Stimulated activated CD8-positive, alpha-beta memory T cell treated with anti-CD3 and anti-CD28 coated beads, Interleukin-2, amount 100 ng/mL, for 48 hours (primary cell): Measurements from ENCODE around the gene TMEM179B.
A peak's percentile ranks its signal among the peaks of the same experiment; 100 is the strongest.
"Not testable (repeated sequence)": the region's sequence is repeated elsewhere in the genome, so short reads cannot be mapped to it uniquely, and the experiment has no call there.

Source experiments
- DNase-seq, 2 donors: peaks; one replicate each; pipeline ENCODE4 v3.0.0-alpha.2; 2020; ENCODE audit warnings: low read depth in 2 of 2

The TMEM179B gene, protein sequence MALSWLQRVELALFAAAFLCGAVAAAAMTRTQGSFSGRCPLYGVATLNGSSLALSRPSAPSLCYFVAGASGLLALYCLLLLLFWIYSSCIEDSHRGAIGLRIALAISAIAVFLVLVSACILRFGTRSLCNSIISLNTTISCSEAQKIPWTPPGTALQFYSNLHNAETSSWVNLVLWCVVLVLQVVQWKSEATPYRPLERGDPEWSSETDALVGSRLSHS

DNA sequence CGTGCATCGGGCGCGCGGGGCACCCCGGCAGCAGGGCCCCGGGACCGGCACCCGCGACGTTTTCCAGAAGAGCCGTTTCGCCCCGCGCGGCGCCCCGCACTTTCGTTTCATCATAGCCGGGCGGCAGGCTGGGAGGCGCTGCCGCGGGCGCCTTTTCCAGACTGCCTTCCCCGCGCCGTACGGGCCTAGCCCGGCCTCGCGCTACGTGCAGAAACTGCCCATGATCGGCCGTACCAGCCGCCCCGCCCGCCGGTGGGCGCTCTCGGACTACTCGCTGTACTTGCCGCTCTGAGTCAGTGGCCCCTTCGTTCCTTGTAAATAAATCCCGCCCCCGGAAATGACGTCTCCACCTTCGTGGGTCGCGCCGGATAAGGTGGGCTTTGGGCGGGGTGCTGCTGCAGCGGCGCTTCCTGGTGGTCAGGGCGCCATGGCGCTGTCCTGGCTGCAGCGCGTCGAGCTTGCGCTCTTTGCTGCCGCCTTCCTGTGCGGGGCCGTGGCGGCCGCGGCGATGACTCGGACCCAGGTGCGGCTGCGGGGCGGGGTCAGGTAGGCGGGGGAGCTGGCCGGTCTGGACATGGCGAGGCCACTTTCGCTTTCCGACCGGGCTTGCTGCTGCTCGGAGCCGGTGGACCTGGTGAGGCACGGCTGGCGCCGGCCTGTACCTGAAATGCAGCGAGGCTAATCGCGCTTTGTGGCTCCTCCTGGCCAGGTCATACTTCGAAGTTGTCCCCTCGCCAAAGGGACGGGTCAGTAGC lies at the start of gene TMEM179B:
TMEM179B (plus strand) TSS at position 398 of the 755 bp plus-strand sequence; CDS start at position 428, 30 bp downstream.
- peak; percentile 97 to 99 for DNase-seq

DNA sequence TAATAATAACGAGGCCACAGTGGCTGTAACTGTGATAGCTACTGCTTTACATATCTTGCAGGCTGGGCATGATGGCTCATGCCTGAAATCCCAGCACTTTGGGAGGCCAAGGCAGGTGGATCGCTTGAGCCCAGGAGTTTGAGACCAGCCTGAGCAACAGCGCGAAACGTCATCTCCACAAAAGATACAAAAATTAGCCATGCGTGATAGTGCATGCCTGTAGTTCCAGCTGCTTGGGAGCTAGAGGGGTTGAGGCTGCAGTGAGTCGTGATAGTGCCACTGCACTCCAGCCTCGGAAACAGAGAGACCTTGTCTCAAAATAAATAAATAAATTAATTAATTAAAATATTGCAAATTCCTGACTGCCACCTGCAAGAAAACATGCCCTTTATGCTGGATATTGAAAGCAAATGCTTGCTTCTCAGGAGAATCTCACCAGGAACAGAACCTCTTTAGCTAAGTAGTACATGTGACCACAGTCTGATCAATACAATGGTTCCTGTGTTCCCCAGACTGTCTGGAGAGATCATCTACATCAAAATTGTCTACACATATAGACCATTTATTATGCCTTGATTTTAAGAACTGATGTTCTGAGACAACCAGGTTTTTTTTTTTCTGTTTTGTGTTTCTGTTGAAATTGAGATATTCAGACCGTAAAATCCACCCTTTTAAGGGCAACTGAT lies 39.6 kb upstream of the TMEM179B start:
- no peak for DNase-seq

DNA sequence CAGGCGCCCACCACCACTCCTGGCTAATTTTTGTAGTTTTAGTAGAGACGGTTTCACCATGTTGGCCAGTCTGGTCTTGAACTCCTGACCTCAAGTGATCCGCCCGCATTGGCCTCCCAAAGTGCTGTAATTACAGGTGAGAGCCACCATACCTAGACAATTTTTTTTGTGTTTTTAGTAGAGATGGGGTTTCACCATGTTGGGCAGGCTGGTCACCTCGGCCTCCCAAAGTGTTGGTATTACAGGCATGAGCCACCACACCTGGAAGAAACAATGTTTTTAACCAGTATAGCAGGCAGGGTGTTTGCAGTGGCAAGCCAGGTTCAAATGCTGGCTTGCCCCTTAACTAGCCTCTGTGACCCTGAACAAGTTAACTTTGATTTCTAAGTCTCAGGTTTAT lies 37.3 kb upstream of the TMEM179B start:
- not testable (repeated sequence) for DNase-seq

DNA sequence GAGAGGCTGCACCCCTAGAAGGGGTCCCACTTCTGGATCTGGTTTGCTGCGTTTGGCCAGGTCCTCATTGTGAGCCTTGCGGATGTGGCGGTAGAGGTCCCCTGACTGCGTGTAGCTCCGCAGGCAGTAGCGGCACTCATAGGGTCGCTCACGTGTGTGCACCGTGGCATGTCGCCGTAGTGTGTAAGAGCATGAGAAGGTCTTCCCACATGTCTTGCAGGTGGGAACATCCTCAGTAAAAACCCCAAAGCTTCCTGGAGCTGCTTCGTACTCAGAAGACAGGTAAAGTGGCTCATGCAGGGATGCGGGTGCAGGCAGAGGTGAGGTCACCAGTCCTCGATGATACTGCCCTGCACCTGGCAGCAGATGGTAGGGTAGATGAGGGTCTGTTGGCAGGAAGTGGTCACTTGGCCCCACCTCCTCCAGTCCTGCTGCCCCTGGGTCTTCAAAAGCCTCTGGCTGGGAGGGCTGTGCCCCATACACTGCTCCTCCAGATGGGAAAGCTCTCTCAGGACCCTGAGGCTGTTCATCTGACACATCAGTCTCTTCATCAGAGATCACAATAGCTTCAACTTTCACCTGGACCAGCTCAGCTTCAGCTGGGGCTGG lies 34.9 kb upstream of the TMEM179B start:
- no peak for DNase-seq

DNA sequence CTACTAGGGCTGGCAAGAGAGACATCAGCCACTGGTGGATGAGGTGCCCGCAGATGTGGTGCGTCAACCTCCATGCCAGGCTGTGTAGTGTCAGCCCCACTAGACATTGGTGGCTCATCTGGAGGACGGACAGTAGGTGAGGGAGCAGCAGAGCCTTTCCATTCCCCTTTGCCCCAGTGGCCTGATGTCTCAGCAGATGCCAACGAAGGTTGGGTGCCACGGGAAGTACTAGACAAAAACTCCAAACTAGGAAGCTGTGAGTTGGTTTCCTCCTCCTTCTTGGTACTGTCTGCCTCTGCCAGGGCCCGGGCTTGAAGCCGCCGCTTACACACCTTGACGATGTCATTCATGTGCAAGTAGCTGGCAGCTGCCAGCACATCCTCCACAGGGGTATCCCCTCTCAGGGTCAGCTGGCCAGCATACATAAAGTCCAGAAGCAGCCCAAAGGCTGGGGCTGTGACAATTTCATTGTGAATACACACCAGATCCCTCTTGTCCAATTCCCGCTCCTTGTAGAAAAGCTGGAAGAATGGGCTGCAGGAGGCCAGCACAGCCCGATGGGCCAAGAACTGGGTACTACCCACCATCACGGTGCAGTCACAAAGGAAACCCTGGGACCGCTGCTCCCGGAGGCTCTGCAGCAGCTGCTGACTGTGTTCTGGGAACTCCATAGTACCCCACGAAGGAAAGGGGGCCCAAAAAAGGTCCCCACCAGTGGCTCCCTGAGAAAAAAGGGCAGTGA lies 34.0 kb upstream of the TMEM179B start:
- no peak for DNase-seq

DNA sequence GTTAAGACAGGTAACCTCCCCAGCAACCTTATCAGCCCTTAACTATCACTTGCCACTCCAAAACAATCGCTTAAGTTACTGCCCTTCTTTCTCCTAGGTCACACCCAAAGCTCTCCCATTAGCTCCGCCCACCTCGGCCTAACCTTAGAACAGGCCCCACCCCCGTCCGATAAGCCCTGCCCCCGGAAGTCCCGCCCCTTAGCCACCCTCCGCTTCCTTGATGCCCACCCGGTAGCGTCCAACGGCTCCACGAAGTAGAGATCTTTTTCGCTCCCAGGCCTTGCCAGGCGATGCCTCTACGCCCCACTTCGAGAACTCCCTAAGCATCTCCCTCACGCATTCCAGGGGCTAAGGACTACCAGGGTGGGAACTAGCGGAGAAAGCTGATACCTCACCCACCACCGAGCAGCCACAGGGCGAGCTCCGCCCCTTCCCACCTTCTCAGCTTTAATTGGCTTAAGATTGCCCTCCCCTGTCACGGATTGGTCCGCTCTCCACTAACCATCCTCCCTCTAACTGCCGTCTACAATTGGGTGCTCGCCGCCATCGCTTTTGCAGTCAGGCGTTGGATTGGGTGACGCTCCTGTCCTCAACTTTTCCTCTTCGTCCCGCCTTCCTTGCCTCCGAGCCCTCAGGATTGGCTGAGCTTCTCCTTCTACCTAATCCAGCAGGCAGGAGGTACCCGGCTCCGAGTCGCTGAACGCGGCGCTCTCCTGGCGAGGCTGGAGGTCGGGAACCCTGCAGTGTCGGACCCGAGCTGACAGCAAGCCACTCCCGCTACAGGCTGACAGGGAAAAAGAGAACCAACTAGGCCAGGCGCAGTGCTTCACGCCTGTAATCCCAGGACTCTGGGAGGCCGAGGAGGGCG lies 33.2 kb upstream of the TMEM179B start, which contains the start of gene ZBTB3:
ZBTB3 (minus strand) TSS at position 425 of the 868 bp plus-strand sequence. CDS start 496 bp downstream, outside the sequence.
- peak; percentile 92 to 96 for DNase-seq

DNA sequence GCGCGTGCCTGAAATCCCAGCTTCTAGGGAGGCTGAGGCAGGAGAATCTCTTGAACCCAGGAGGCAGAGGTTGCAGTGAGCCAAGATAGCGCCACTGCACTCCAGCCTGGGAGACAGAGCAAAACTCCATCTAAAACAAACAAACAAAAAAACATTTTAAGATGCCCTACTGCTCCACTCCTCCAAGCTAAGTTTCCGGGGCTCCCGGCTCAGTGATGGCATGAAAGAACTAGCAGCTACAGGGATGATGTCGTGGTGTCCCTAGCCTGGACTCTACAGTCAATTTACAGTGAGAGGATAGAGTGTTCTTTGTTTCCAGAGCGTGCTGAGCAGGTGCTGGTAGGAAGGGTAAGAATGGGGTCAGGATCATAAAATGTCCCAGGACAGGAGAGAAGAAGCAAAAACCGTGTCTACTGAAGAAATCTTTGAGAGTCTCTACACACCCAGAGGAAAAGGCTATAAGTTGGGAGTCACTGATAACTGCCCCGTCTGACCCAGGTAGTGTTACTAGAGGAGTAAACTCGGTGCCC lies 32.1 kb upstream of the TMEM179B start:
- DNase-seq = no peak

DNA sequence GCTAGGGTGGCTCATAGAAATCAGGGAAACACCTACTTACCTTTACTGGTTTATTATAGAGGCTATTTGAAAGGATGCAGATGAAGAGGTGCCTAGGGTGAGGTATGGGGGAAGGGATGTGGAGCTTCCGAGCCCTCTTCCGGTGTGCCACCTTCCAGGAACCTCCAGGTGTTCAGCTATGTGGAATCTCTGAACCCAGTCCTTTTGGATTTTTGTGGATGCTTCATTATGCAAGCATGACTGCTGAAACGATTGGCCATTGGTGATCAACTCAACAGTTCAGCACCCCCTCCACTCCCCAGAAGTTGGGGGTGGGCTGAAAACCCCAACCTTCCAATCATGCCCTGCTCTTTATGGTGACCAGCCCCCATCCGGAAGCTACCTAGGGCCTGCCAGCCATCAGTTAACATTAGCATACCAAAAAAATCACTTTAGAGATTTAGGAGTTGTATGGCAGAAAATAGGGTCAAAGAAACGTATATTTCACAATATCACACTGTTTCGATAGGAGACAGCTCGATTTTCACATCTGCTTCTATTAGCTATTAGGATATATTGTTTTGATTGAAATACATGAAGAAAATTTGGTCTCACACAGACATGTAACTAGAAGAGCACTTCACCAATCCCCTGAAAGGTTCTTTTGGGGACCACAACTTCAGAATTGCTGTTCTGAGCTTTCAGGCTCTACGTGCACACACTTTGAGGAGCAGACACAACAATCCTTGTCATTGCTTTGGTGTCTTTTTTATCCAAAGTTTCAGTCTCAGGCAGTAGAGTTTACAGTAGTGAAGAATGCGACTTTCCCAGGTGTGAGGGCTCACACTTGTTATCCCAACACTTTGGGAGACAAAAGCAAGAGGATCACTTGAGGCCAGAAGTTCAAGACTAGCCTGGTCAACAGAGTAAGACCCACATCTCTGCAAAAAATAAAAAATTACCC lies 29.1 kb upstream of the TMEM179B start:
- no peak for DNase-seq

DNA sequence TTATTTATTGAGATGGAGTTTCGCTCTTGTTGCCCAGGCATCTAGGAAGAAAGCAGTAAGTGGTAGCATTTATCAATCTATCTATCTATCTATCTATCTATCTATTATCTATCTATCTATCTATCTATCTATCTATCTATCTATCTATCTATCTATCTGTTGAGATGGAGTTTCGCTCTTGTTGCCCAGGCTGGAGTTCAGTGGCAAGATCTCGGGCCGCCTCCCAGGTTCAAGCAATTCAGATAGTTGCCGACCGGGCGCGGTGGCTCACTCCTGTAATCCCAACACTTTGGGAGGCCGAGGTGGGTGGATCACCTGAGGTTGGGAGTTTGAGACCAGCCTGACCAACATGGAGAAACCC lies 26.4 kb upstream of the TMEM179B start:
- not testable (repeated sequence) for DNase-seq

DNA sequence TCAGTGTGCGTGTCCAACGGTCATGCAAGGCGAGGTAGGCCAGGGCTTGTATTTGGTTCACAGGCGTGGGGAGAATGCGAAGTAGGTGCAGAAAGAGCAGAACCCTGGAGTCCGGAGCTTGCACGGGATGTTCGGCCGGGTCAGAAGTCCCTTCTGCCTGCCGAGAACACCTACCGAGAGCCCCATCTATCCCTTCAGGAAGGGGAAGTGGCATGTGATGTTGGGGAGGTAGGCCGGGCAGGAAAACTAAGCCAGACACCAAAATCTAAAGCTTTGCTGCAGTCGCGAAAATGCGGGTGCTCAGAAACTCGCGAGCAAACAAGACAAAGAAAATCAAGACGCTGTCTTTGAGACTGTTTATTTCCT lies 16.4 kb upstream of the TMEM179B start:
- no peak for DNase-seq

DNA sequence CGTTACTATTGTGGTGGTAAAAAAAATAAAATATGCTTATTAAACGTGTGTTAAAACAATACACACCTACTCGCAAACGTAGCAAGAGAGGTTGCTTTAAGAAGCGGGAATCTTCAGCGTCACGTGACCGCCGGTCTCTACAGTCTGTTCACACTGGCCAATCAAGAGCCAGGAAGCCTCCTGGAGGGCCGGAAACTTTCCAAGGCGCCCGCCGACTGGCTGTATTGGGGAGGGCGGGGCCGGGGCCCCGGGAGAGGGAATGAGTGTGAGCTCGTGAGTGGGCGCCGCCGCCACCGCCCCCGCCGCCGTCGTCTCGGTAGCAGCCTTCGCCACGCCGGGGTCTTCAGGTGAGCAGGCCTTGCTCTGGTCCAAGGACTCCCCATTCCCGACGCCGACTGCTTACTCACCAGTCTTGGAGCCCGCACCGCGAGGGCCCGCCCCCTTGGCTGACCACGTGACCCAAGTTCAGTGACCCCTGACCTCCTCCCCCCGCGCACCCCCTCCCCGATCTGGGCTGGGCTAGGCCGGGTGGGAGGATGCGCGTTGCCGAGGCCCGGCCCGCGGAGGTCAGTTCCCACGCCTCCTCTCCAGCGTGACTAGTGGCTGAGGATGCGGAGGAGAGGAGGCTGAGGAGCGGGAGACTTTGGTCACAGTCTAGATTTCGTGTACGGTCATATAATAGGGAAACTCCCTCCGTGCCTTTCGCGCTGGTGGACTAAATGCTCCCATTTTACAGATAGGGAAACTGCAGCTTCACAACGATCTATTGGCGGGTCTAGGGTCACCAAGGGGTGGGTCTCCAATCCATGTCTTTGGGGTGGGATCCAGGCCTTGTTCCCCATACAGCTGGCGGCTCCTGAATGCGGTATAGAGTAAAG lies 15.8 kb upstream of the TMEM179B start, which contains the start of gene TAF6L:
TAF6L (plus strand) TSS at position 253 of the 878 bp plus-strand sequence. CDS start 4,388 bp downstream, outside the sequence.
- peak; percentile 95 for DNase-seq

DNA sequence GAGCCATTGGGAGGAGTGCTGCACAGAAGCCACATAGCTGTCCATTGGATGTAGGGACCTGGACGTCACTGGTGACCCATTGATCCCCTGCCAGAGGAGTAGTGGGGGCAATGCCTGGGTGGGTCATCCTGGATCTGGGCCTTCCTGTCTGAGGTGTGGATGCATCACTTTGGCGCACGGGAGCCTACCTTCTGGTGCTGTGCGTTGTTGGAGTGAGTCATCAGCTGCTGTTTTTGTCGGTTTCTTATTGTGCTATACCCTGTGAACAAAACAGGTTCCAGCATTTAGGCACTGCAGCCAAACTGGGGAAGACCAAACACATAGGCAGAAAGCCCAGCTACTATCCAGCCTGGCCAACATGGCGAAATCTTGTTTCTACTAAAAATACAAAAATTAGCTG lies 12.8 kb upstream of the TMEM179B start:
- DNase-seq = no peak

DNA sequence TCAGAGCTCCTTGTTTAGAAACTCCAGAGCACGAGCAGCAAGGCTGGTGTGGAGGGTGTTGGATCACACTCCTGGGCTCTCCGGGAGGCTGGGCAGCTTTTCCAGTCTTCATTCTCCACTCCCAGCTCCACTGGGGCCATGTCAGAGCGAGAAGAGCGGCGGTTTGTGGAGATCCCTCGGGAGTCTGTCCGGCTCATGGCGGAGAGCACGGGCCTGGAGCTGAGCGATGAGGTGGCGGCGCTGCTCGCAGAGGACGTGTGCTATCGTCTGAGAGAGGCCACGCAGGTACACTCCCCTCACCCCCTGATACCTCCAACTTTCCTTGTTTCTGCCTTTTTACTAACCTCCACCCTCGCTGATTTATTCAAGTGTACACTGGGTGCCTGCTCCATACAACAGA lies 11.6 kb upstream of the TMEM179B start:
- DNase-seq = no peak

DNA sequence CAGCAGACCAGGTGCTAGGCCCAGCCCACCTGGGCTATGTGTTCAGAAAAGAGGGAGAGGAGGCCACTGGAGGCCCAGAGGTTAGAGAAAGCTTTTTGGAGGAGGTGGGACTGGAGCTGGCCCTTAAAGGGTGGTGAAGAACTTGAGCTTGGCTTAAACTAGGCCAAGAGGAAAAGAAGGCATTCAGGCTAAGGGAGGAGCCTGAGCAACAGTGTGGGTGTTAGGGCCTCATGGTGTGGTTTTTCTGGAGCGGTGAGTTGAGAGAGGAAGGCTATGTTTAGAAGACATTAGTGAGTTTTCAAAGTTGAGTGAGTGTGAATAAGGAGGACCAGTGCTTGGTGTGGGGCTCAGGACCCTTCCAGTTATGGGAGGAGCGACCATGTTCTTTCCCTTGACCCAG lies 9.8 kb upstream of the TMEM179B start:
- DNase-seq = no peak

DNA sequence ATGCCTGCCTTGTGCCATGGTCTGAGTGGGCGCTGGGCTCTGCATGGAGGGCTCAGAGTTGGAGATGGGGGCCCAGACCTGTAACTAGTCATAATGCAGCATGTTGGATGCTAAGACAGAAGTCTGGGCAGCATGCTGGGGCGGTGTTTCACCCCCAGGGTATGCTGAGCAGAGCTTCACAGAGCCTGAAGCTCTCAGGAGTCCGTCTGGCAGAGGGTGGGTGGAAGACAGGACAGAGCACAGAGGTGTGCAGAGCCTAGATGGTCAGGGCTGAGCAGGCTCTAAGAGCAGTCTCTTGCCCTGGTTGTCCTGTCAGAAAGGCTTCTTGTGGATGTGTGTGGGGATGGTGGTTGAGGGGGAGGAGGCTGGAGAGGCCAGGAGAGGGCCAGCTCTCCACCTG lies 8.8 kb upstream of the TMEM179B start:
- no peak for DNase-seq

DNA sequence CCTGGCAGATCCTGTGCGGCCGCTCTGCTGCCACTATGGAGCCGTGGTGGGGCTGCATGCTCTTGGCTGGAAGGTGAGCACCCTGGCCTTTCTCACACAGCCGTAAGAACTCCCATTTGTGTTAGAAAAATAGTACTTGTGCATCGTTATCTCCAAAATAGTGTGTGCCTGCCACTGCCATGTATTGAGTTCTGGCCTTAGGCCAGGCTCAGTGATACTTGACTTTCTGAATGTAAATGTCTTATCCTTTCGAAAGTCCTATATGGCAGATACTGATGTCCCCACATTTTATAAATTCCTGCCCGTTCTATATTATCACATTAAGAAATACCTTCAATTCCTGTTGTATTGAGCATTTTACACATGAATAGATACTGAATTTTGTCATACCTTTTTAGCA lies 4.4 kb upstream of the TMEM179B start:
- DNase-seq = no peak

DNA sequence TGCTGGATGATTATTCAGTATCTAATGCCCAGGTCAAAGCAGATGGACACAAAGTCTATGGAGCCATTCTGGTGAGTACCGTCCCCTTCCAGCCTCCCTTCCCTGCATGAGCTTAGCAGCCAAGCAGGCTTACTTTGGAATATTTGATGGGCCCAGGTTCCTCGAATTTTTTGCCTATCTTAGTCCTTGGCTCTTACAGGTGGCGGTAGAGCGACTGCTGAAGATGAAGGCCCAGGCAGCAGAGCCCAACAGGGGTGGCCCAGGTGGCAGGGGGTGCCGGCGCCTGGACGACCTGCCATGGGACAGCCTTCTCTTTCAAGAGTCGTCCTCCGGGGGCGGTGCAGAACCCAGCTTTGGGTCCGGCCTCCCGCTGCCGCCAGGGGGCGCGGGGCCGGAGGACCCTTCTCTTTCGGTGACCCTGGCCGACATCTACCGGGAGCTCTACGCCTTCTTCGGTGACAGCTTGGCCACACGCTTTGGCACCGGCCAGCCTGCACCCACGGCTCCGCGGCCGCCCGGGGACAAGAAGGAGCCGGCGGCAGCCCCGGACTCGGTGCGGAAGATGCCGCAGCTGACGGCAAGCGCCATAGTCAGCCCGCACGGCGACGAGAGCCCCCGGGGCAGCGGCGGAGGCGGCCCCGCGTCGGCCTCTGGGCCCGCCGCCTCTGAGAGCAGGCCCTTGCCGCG lies 741 bp upstream of the TMEM179B start:
- DNase-seq = peak; percentile 80 to 84

DNA sequence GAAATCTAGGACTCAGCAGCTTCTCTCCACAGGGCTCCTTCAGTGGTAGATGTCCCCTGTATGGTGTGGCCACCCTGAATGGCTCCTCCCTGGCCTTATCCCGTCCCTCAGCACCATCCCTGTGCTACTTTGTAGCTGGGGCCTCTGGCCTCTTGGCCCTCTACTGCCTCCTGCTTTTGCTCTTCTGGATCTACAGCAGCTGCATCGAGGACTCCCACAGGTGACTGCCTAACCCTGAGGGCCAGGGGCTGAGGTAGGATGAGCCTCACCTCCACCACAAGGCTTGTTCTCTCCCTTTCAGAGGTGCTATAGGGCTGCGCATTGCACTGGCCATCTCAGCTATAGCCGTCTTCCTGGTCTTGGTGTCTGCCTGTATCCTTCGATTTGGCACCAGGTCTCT lies 1.8 kb downstream of the TMEM179B start:
- DNase-seq = no peak
